HCT116 (cell line): ENCODE results near the gene PPM1F. TPM values are rescaled to one million over a fixed set of nuclear protein-coding genes. Genes with fewer than 3 reads are reported as not detected.

Source experiments
- ATAC-seq: fragments of 200-7000 bp; cut with Tn5 transposase; 2 replicates; pipeline ENCODE4 v1.9.1; 2020; ENCODE audit warnings: mild to moderate bottlenecking, moderate library complexity
- BruUV-seq: library from RNA; stranded (reverse); fragments of 400-500 nt; replicated peaks from 2 replicates; lab custom pipeline; 2021; lab: Mats Ljungman, UMichigan
- CTCF ChIA-PET: fragments of 300-600 bp; sonication (Branson Sonifier 250); formaldehyde crosslinking; loops from one replicate; lab custom pipeline; 2021; ENCODE audit warnings: antibody characterized with exemption; lab: Charles Lee
- POLR2A ChIA-PET: fragments of 300-600, 350-600 bp; sonication (Branson Sonifier 250); formaldehyde crosslinking; loops from one replicate; lab custom pipeline; 2021; ENCODE audit warnings: antibody characterized with exemption; lab: Charles Lee
- RAD21 ChIA-PET, 2 experiments: fragments of 300-600 bp; sonication (Branson Sonifier 250); formaldehyde crosslinking; loops; one replicate each; lab custom pipeline; 2023; ENCODE audit warnings: low total read pairs in 2 of 2; ENCODE audit not compliant: uncharacterized antibody in 2 of 2, unreplicated experiment in 2 of 2, low non-redundant PET in 1 of 2; lab: Charles Lee
- DNase-seq: peaks from one replicate; pipeline ENCODE4 v3.0.0-alpha.2; 2010; ENCODE audit warnings: low read depth, low spot score
- H2AFZ ChIP-seq: fragments of 200-600 bp; shearing (Covaris generic), sonication (generic); 2 replicates; pipeline ENCODE4 v1.6.1; 2017; ENCODE audit warnings: low read depth, mixed run types, mixed read lengths, antibody characterized with exemption, low read length; ENCODE audit not compliant: poor library complexity, severe bottlenecking
- H3K27ac ChIP-seq: 2 replicates; pipeline ENCODE4 v1.5.1; 2012; ENCODE audit warnings: low read depth, low read length
- H3K27me3 ChIP-seq: fragments of 200-600 bp; sonication (generic); 2 replicates; pipeline ENCODE4 v1.6.1; 2016; ENCODE audit warnings: mixed run types, low read length, mixed read lengths; ENCODE audit not compliant: insufficient read depth
- H3K36me3 ChIP-seq, 2 experiments: fragments of 200-500 bp in 1 of 2; fragments of 200-600 bp in 1 of 2; sonication (Bioruptor generic) in 1 of 2; sonication (generic) in 1 of 2; 2 replicates each; pipeline versions ENCODE4 v1.5.1 to v1.6.1; 2014 to 2016; ENCODE audit warnings: low read length in 2 of 2, inconsistent platforms in 1 of 2, mixed read lengths in 1 of 2, mixed run types in 1 of 2; ENCODE audit not compliant: insufficient read depth in 2 of 2, control insufficient read depth in 1 of 2
- H3K4me1 ChIP-seq, 2 experiments: fragments of 200-600 bp in 1 of 2; sonication (generic) in 1 of 2; 2 replicates each; pipeline versions ENCODE4 v1.5.1 to v1.6.1; 2012 to 2017; ENCODE audit warnings: low read length in 2 of 2, inconsistent platforms in 1 of 2, mild to moderate bottlenecking in 1 of 2, mixed read lengths in 1 of 2, mixed run types in 1 of 2, moderate library complexity in 1 of 2; ENCODE audit not compliant: insufficient read depth in 2 of 2, control insufficient read depth in 1 of 2
- H3K4me2 ChIP-seq: fragments of 200-600 bp; sonication (generic); 2 replicates; pipeline ENCODE4 v1.6.1; 2017; ENCODE audit warnings: mixed run types, low read length, mixed read lengths
- H3K4me3 ChIP-seq, 2 experiments: fragments of 200-600 bp in 1 of 2; sonication (generic) in 1 of 2; replicated peaks in 1 of 2; 2 replicates each; pipeline ENCODE4 v1.5.1; 2011 to 2016; ENCODE audit warnings: low read length in 2 of 2, control low read depth in 1 of 2, low read depth in 1 of 2, mild to moderate bottlenecking in 1 of 2, mixed read lengths in 1 of 2, mixed run types in 1 of 2
- H3K79me2 ChIP-seq: fragments of 200-600 bp; sonication (generic); 2 replicates; pipeline ENCODE4 v1.6.1; 2017; ENCODE audit warnings: mild to moderate bottlenecking, mixed run types, low read length, moderate library complexity, mixed read lengths; ENCODE audit not compliant: insufficient read depth
- H3K9ac ChIP-seq: fragments of 200-600 bp; sonication (generic); 2 replicates; pipeline ENCODE4 v1.6.1; 2016; ENCODE audit warnings: low read length, mixed read lengths
- H3K9me2 ChIP-seq: fragments of 200-600 bp; sonication (generic), shearing (Covaris generic); 2 replicates; pipeline ENCODE4 v1.6.1; 2017; ENCODE audit warnings: mixed run types, mild to moderate bottlenecking, moderate library complexity; ENCODE audit not compliant: insufficient read depth
- H3K9me3 ChIP-seq, 2 experiments: fragments of 200-500 bp in 1 of 2; fragments of 200-600 bp in 1 of 2; sonication (Bioruptor generic) in 1 of 2; sonication (generic) in 1 of 2; 2 replicates each; pipeline ENCODE4 v1.6.1; 2014 to 2017; ENCODE audit warnings: low read length in 2 of 2, mixed read lengths in 2 of 2, inconsistent platforms in 1 of 2, low read depth in 1 of 2, mild to moderate bottlenecking in 1 of 2, mixed run types in 1 of 2, moderate library complexity in 1 of 2; ENCODE audit not compliant: control insufficient read depth in 1 of 2, insufficient read depth in 1 of 2
- H4K20me1 ChIP-seq: fragments of 200-600 bp; sonication (generic), shearing (Covaris generic); 2 replicates; pipeline ENCODE4 v1.6.1; 2017; ENCODE audit warnings: mixed run types, mild to moderate bottlenecking, moderate library complexity; ENCODE audit not compliant: insufficient read depth
- ATF3 ChIP-seq: IDR thresholded peaks from 2 replicates; pipeline ENCODE4 v1.6.1; 2012
- CBX3 ChIP-seq: IDR thresholded peaks from 2 replicates; pipeline ENCODE4 v1.6.1; 2012; ENCODE audit warnings: low read depth
- CEBPB ChIP-seq: IDR thresholded peaks from 2 replicates; pipeline ENCODE4 v1.6.1; 2012; ENCODE audit warnings: low read depth
- EGR1 ChIP-seq: IDR thresholded peaks from 2 replicates; pipeline ENCODE4 v1.6.1; 2012; ENCODE audit warnings: low read depth
- FOSL1 ChIP-seq: IDR thresholded peaks from 2 replicates; pipeline ENCODE4 v1.6.1; 2012; ENCODE audit warnings: low read depth
- MAX ChIP-seq: IDR thresholded peaks from 2 replicates; pipeline ENCODE4 v1.6.1; 2012
- RAD21 ChIP-seq: IDR thresholded peaks from 2 replicates; pipeline ENCODE4 v1.6.1; 2012; ENCODE audit warnings: low read depth, mild to moderate bottlenecking
- SP1 ChIP-seq: IDR thresholded peaks from 2 replicates; pipeline ENCODE4 v1.6.1; 2012; ENCODE audit warnings: low read depth
- SRF ChIP-seq: IDR thresholded peaks from 2 replicates; pipeline ENCODE4 v1.6.1; 2012; ENCODE audit warnings: low read depth
- TCF7L2 ChIP-seq: IDR thresholded peaks from 2 replicates; pipeline ENCODE4 v1.7.0; 2011; ENCODE audit warnings: borderline replicate concordance, inconsistent platforms; ENCODE audit not compliant: insufficient read depth, insufficient read length; ENCODE audit errors: extremely low read depth
- ZBTB33 ChIP-seq: IDR thresholded peaks from 2 replicates; pipeline ENCODE4 v1.6.1; 2011; ENCODE audit warnings: mild to moderate bottlenecking, low read length, moderate library complexity; ENCODE audit not compliant: insufficient replicate concordance; ENCODE audit errors: extremely low read depth
- intact Hi-C: fragments of 100-400 bp; cut with micrococcal nuclease; formaldehyde crosslinking; loops from 2 replicates; pipeline ENCODE4 v1.10.0; 2022
- total RNA-seq: library from RNA; stranded (reverse); gene quantifications from one replicate; pipeline ENCODE4 v1.2.1, GENCODE V29; 2021; ENCODE audit not compliant: unreplicated experiment
- TF ChIP-seq, protein P1 (sequence below): IDR thresholded peaks from 2 replicates; pipeline ENCODE4 v1.6.1; 2012; ENCODE audit warnings: low read depth

PPM1F gene
- total RNA-seq, 1 experiment from 2014 or later = 27.3 TPM

- Histone ChIP-seq H2AFZ (no peak overlapping the region), H4K20me1 (no peaks in the 10 kb centered on the region), H3K36me3 (peaks cover 5 to 11% of the 10 kb centered on the region in 2 experiments; a peak in 3 of 4 replicates), H3K4me1 (no peaks in the 10 kb centered on the region), H3K4me3 (no peak overlapping the region), H3K9me3 (no peaks in the 10 kb centered on the region), H3K9ac (no peak overlapping the region), H3K27me3 (no peaks in the 10 kb centered on the region), H3K27ac (no peak overlapping the region), H3K79me2 (no peaks in the 10 kb centered on the region), H3K9me2 (no peaks in the 10 kb centered on the region), H3K4me2 (no peak overlapping the region)
- BruUV-seq = no TSS peak
- ChIA-PET CTCF (interaction anchor here (1.2 kb wide), 1 partner anchor 11 kb away, joined by 6 read pairs; no protein-coding TSS in a partner anchor), POLR2A (no interaction called here), RAD21 (no interaction called here)
- DNase-seq (no peak), ATAC-seq (no peak)
- intact Hi-C loops = no loop called here
- no peak for TF ChIP-seq ATF3
- no peak for TF ChIP-seq SP1
- no peak for TF ChIP-seq FOSL1
- no peak for TF ChIP-seq TCF7L2
- no peak for TF ChIP-seq ZBTB33
- TF ChIP-seq SRF = no peak
- no peak for TF ChIP-seq CBX3
- no peak for TF ChIP-seq MAX
- TF ChIP-seq RAD21 = no peak
- no peak for TF ChIP-seq CEBPB
- TF ChIP-seq, protein P1, sequence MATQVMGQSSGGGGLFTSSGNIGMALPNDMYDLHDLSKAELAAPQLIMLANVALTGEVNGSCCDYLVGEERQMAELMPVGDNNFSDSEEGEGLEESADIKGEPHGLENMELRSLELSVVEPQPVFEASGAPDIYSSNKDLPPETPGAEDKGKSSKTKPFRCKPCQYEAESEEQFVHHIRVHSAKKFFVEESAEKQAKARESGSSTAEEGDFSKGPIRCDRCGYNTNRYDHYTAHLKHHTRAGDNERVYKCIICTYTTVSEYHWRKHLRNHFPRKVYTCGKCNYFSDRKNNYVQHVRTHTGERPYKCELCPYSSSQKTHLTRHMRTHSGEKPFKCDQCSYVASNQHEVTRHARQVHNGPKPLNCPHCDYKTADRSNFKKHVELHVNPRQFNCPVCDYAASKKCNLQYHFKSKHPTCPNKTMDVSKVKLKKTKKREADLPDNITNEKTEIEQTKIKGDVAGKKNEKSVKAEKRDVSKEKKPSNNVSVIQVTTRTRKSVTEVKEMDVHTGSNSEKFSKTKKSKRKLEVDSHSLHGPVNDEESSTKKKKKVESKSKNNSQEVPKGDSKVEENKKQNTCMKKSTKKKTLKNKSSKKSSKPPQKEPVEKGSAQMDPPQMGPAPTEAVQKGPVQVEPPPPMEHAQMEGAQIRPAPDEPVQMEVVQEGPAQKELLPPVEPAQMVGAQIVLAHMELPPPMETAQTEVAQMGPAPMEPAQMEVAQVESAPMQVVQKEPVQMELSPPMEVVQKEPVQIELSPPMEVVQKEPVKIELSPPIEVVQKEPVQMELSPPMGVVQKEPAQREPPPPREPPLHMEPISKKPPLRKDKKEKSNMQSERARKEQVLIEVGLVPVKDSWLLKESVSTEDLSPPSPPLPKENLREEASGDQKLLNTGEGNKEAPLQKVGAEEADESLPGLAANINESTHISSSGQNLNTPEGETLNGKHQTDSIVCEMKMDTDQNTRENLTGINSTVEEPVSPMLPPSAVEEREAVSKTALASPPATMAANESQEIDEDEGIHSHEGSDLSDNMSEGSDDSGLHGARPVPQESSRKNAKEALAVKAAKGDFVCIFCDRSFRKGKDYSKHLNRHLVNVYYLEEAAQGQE = no peak
- no peak for TF ChIP-seq EGR1
Observed at GRCh38 chr22:21926728-21927127, 25.9 kb downstream of the PPM1F start.
